Measurements from ENCODE around the gene CBFA2T3.

Gene CBFA2T3

GRCh38 chr16:89022051-89022836 is 45.2 kb upstream of the CBFA2T3 start:
- no peak overlapping the region for H3K9ac ChIP-seq (ENCODE audit: low read depth, low read length, poor library complexity, severe bottlenecking)
- no peaks in the 10 kb centered on the region for H3K4me1 ChIP-seq (ENCODE audit: insufficient read depth, low read length, poor library complexity, severe bottlenecking)
- no peaks in the 10 kb centered on the region for H3K9me3 ChIP-seq (ENCODE audit: insufficient read depth, low read depth, low read length)
- H3K27me3 ChIP-seq (ENCODE audit: insufficient read depth, low read length, poor library complexity, severe bottlenecking), result no peaks in the 10 kb centered on the region
- H3K9me2 ChIP-seq (replicated peaks; ENCODE audit: low read depth, low read length), result no peaks in the 10 kb centered on the region
- H3K4me3 ChIP-seq (ENCODE audit: low read length, poor library complexity, severe bottlenecking), result no peak overlapping the region
- TF ChIP-seq EZH2phosphoT487 (IDR thresholded peaks at IDR 0.05; ENCODE audit: borderline replicate concordance), result no peak
- no peak for TF ChIP-seq CTCF (conservative IDR thresholded peaks at IDR 0.05; ENCODE audit: low read length)
- H3K4me2 ChIP-seq (ENCODE audit: low read depth, low read length, poor library complexity, severe bottlenecking), result no peak overlapping the region
- no peak overlapping the region for H2AFZ ChIP-seq (ENCODE audit: low read length)
- H3K36me3 ChIP-seq (ENCODE audit: insufficient read depth, low read length), result no peaks in the 10 kb centered on the region
- no peaks in the 10 kb centered on the region for H4K20me1 ChIP-seq (ENCODE audit: insufficient read depth, low read length, poor library complexity, severe bottlenecking)
- no peaks in the 10 kb centered on the region for H3F3A ChIP-seq (ENCODE audit: low read depth)
- H3K79me2 ChIP-seq (ENCODE audit: insufficient read depth, low read length), result no peaks in the 10 kb centered on the region

GRCh38 chr16:89020925-89021595 is 44.1 kb upstream of the CBFA2T3 start:
- Histone ChIP-seq H3F3A (ENCODE audit: low read depth) (no peaks in the 10 kb centered on the region), H3K9me2 (replicated peaks; ENCODE audit: low read depth, low read length) (no peaks in the 10 kb centered on the region), H3K27me3 (ENCODE audit: insufficient read depth, low read length, poor library complexity, severe bottlenecking) (no peaks in the 10 kb centered on the region), H3K9me3 (ENCODE audit: insufficient read depth, low read depth, low read length) (no peaks in the 10 kb centered on the region), H2AFZ (ENCODE audit: low read length) (no peak overlapping the region), H3K36me3 (ENCODE audit: insufficient read depth, low read length) (no peaks in the 10 kb centered on the region), H3K9ac (ENCODE audit: low read depth, low read length, poor library complexity, severe bottlenecking) (no peak overlapping the region), H3K4me1 (ENCODE audit: insufficient read depth, low read length, poor library complexity, severe bottlenecking) (no peaks in the 10 kb centered on the region), H3K79me2 (ENCODE audit: insufficient read depth, low read length) (no peaks in the 10 kb centered on the region), H3K4me3 (ENCODE audit: low read length, poor library complexity, severe bottlenecking) (no peak overlapping the region), H3K4me2 (ENCODE audit: low read depth, low read length, poor library complexity, severe bottlenecking) (no peak overlapping the region), H4K20me1 (ENCODE audit: insufficient read depth, low read length, poor library complexity, severe bottlenecking) (no peaks in the 10 kb centered on the region)
- TF ChIP-seq CTCF (conservative IDR thresholded peaks at IDR 0.05; ENCODE audit: low read length), result no peak
- TF ChIP-seq EZH2phosphoT487 (IDR thresholded peaks at IDR 0.05; ENCODE audit: borderline replicate concordance), result no peak

GRCh38 chr16:89020068-89020924 is 43.3 kb upstream of the CBFA2T3 start:
- no peaks in the 10 kb centered on the region for H3K9me3 ChIP-seq (ENCODE audit: insufficient read depth, low read depth, low read length)
- H3K79me2 ChIP-seq (ENCODE audit: insufficient read depth, low read length), result no peaks in the 10 kb centered on the region
- H3K4me2 ChIP-seq (ENCODE audit: low read depth, low read length, poor library complexity, severe bottlenecking), result no peak overlapping the region
- no peaks in the 10 kb centered on the region for H3K4me1 ChIP-seq (ENCODE audit: insufficient read depth, low read length, poor library complexity, severe bottlenecking)
- H3K9me2 ChIP-seq (replicated peaks; ENCODE audit: low read depth, low read length), result no peaks in the 10 kb centered on the region
- H3F3A ChIP-seq (ENCODE audit: low read depth), result no peaks in the 10 kb centered on the region
- no peak for TF ChIP-seq EZH2phosphoT487 (IDR thresholded peaks at IDR 0.05; ENCODE audit: borderline replicate concordance)
- no peak for TF ChIP-seq CTCF (conservative IDR thresholded peaks at IDR 0.05; ENCODE audit: low read length)
- no peaks in the 10 kb centered on the region for H3K36me3 ChIP-seq (ENCODE audit: insufficient read depth, low read length)
- H4K20me1 ChIP-seq (ENCODE audit: insufficient read depth, low read length, poor library complexity, severe bottlenecking), result no peaks in the 10 kb centered on the region
- H3K9ac ChIP-seq (ENCODE audit: low read depth, low read length, poor library complexity, severe bottlenecking), result no peak overlapping the region
- no peaks in the 10 kb centered on the region for H3K27me3 ChIP-seq (ENCODE audit: insufficient read depth, low read length, poor library complexity, severe bottlenecking)
- no peak overlapping the region for H3K4me3 ChIP-seq (ENCODE audit: low read length, poor library complexity, severe bottlenecking)
- H2AFZ ChIP-seq (ENCODE audit: low read length), result no peak overlapping the region

Measured in Loucy (cell line).